HG03571 (cell line): Measurements from ENCODE around the gene NHSL2.
"Not testable (repeated sequence)": the region's sequence is repeated elsewhere in the genome, so short reads cannot be mapped to it uniquely, and the experiment has no call there.

ENCODE experiments used
- ATAC-seq: cut with Tn5 transposase; IDR thresholded peaks from one replicate; pipeline ENCODE4 v1.9.1; 2021; ENCODE audit not compliant: unreplicated experiment

NHSL2 gene

DNA sequence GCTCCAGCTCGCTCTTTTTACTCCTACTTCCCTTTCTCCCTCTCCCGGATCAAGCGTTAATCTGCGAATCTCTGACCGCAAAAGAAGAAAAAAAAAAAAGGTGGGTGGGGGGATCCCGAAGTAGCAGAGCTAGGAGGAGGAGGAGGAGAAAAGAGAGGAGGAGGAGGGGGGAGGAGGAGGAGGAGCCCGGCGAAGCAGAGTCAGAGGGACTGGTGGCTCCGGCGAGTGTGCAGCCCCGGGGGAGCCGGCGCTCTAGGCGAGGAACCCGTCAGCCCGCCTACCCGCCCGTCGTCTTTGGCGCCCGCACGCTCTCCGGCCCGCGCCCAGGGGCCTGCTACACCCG, at the start of gene NHSL2:
Gene NHSL2, plus strand, starts transcription at position 203 of the 343 bp plus-strand sequence.
- no peak for ATAC-seq

DNA sequence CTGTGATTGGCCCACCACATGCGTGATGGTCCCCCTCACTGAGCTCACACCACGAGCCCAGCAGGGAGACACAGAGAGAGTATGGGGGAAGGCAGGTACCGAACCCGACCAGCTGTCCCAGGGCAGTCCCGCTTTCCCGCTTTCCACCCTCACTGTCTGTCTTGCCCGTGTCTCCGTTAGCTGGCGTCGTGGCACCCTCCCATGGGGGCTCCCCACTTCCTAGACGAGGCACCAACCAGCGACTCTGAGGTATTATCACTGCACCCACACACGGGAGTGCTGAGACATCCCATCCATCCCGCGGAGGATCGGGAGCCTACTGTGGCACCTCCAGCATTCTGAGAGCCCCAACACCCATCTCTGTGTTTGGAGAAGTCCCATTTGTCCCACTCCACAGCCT, 43.0 kb upstream of the NHSL2 start:
- no peak for ATAC-seq

DNA sequence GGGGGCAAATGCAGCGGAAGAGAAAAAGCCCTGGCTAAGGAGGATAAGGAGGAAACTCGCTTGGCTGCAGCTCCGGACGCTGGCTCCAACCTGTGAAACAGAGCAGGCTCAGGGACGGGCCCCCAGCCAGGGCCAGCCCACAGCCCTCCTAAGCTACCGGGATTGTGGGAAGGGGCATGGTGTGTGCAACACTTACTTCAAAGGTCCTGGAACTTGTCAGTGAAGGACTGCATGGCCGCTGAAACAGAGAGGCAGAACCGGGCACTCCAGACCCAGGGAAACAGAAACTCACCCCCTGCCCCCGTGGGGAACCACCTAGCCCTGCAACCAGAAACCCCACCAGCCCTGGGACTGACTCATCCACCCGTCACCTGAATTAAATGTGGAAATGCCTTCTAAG, 41.1 kb upstream of the NHSL2 start:
- ATAC-seq: not testable (repeated sequence)

DNA sequence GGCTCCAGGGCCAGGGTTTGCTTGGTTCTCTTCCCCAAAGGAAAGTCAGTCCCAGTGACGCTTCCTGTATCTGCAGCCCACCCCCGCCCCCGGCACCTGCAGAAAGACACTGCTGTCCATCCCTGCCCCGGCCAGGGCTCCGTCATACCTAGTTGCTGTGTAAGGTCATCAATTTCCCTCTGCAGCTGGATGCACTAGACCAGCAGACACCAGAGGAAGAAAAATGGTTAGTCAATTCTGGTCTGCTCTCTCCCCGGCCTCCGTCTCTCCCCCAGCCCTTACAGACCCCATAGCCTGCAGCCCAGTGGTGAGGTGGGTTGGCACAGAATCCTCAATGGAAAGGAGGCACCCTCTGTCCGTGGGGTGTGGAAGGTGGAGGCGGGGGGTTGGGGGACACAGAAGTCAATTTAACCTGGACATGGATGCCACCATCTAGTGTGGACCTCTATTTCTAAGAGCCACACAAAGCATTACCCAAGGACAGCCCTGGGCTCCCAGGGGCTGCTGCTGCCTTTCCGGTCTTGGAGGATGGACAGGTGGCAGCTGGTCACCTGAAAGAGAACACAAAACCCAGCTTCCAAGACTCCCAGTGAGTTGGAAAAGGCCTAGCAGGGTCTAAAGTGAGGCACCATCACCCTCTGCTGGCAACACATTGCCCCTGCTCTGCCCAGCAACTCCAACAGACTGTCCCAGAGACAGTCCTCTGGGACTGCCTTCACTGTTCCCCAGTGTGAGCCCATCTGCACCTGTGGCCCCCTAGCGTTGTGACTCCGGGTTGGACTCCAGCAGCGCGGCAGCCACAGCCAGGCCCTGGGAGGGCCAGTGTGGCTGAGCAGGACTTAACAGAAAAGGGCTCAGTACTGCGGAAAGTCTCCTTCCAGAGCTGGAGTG, 40.2 kb upstream of the NHSL2 start:
- no peak for ATAC-seq

DNA sequence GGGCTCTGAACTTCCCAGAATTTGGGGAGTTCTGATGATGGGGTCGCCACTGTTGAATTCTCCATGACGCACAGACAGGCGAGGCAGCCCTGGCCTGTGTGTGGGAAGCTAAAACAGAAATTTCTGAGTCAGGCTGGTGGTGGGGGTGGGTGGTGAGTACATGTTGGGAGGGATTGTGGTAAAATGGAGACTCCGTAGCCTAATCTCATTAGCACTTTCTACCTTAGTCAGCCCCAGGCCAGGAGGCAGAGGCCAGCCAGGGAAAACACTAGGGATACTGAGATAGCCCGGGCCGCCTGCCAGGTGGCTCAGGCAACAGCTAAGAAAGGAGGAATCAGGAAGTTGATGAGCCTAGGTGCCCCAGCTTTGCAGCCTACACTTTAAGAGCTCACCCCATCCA, 39.3 kb upstream of the NHSL2 start:
- ATAC-seq: no peak

DNA sequence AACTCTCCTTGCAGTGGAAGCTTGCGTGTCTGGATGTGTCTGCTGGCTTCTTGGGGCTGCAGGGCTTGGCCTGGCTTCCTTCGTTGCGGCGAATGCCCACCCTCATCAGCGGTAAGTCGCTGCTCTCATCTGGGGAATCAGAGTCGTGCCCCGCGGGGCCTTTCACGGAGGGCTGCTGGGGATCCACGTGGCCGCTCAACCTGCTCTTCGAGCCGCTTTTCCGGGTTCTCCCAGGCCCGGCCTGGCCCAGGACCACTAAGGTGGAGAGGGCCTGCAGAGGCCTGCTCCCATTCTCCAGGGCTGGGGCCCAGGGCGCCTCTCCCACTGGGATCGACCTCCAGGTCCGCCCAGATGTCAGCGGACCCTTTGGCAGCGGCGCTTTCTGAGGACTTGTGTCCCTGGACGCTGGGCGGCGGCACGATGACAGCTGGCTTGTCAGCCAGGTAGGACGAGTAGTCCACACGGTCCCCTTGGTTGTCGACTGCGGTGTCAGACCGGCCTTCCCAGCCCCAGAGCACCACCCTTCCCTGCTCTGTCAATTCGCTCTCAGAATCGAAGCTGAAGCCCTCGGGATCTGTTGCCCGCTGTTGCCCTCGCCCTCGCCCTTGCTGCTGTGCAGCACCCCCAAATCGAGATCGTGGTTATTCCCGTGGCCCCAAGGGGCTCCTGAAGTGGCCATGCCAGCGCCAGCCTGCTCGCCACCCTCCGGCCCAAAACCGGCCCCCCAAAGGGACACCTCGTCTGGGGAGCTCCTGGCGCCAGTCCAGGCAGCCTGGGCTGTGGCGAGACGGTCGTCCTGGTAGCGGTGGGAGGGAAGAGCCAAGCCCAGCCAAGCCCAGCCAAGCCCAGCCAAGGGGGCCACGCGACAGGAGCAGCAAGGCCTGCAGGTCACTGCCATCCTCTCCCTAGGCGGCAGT, 37.8 kb upstream of the NHSL2 start:
- ATAC-seq: no peak

DNA sequence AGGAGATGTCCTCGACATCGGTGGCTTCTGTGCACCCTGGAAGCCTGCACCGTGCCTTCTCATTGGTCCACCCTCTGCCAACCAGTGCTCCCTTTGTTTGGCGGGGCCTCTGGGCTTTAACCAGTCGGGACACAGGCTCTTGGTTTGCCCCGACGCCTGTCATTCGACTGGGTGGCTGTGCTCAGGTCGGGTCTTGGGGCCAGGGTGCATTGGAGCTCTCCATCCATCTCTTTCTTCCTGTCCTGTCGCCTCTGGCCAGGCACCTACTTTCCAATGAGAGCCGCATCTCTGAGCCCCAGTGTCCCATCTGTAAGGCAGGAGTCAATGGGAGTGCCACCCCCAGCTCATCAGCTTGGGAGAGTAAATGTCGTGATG, 37.2 kb upstream of the NHSL2 start:
- no peak for ATAC-seq

DNA sequence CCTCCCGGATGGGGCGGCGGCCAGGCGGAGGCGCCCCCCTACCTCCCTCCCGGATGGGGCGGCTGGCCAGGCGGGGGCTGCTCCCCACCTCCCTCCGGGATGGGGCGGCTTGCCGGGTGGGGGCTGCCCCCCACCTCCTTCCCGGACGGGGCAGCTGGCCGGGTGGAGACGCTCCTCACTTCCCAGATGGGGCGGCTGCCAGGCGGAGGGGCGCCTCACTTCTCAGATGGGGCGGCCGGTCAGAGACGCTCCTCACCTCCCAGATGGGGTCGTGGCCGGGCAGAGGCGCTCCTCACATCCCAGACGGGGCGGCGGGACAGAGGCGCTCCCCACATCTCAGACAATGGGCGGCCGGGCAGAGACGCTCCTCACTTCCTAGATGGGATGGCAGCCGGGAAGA, 33.8 kb upstream of the NHSL2 start:
- not testable (repeated sequence) for ATAC-seq

DNA sequence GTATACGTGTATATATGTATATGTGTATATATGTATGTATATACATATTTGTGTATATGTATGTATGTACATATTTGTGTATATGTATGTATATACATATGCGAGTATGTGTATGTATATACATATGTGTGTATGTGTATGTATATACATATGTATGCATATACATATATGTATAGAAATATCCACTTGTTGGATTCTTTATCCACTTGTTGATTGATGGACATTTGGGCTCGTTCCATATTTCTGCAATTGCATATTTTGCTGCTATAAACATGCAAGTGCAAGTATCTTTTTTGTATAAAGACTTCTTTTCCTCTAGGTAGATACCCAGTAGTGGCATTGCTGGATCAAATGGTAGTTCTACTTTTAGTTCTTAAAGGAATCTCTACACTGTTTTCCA, 25.5 kb upstream of the NHSL2 start:
- no peak for ATAC-seq

DNA sequence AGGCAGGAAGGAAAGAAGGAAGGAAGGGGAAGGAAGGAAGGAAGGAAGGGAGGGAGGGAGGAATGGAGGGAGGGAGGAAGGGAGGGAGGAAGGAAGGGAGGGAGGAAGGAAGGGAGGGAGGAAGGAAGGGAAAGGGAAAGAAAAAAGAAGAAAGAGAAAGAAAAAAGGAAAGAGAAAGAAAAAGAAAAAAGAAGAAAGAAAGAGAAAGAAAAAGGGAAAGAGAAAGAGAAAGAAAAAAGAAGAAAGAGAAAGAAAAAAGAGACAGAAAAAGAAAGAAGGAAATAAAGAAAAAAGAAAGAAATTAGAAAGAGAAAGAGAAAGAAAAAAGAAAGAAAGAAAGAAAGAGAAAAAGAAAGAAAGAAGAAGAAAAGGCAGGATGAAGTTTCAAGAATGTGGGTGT, 15.0 kb upstream of the NHSL2 start:
- no peak for ATAC-seq

DNA sequence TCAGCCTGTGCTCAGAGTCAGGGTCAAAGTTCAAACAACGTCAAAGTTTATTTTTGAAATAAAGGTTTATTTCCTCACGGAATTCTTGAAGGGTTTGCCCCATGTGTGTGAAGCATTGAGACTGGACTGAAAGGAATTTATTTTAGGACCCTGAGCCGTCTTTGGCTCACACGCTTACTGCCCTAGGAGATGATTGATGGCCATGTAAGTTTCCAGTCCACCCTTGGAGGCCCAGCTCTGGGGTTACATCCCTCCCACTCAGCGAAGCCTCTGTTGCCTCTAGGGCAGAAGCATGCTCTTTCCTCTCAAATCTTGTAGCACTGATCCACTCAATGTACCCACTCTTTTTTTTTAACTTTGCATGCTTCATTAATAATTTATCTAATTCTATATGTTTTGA, 4.5 kb upstream of the NHSL2 start:
- no peak for ATAC-seq

DNA sequence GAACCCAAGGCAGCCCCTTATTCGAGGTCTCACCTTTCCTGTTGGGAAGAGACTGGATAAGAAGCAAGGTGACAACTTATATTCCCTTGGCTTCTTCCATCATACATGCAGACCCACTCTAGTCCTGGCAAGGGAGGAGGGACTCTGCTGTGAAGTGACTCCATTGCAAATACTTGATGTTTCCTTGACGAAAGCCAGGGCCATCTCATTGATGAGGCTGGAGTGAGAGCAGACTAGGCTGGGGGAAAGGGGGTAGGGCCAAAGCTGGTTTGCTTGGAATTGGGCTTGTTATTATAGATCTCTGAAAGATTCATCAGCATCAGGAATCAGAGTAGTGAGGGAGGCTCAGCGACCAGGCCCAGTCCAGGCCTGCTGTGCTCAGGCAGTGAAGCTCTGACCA, 2.3 kb upstream of the NHSL2 start:
- ATAC-seq: no peak

DNA sequence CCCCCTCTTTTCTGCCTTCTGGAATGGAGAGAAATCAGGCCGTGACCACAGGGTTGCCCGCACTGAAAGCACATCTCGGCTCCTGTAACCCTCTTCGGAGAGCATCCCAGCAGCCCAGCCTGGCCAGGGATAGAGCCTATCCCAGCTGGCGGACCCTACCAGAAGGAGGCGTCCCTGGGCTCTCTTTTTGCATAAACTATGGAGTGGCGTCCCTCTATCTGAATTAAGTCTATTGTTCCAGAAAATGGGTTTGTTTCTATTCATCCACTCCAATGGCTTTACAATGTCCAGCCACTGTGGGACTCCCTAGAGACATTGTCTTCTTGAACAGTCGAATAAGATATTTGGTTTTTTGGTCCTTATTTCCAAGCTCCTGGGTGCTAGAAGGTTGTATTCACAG, 689 bp upstream of the NHSL2 start:
- ATAC-seq: no peak

DNA sequence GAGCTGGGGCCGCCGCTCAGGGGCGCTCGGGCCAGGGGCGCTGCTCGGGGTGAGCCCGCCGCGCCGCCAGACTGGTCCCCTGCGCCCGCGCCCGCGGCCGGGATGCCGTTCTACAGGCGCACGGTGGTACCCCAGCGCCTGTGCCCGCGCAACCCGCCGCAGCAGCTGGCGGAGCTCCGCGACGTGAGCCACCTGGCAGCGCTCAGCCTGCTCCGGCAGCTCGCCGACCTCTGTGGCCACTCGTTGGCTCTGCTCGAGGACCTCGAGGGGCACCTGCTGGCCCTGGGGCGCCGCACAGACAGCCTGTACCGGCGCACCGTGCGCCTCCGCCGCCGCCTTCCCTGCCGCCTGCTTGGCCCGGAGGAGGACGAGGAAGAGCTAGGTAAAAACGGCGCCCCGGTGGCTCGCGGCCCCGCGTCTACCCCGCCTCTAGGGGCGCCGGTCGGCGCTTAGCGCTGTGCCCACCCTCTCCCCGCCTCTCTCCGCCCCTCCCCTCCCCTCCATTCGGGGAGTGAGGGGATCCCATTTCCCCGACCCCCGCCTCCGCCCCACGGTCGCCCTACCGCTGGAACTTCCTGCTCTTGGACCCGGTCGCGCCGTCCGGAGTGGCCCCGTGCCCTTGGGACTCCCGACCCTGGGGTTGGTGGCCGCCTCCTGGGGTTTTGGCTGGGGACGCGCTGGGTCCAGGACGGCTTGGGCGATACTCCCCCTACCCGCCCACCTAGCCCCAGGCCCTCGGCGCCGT, 513 bp downstream of the NHSL2 start:
- ATAC-seq: no peak

DNA sequence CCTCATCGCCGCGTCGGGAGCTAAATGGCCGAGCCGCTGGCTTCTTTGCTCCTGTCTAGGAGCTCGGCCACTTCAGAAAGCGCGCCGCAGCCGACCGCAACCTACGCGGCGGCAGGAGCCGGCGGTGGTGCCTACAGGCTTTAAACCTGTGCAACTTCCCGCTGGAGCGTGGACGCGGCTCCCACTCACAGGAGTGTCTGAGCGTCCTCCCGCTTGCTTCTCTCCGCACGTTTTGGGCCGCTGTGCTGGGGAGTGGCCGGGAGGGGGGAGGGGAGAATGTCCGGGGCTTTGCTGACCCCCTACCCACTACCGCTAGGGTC, 1.0 kb downstream of the NHSL2 start:
- ATAC-seq: no peak

DNA sequence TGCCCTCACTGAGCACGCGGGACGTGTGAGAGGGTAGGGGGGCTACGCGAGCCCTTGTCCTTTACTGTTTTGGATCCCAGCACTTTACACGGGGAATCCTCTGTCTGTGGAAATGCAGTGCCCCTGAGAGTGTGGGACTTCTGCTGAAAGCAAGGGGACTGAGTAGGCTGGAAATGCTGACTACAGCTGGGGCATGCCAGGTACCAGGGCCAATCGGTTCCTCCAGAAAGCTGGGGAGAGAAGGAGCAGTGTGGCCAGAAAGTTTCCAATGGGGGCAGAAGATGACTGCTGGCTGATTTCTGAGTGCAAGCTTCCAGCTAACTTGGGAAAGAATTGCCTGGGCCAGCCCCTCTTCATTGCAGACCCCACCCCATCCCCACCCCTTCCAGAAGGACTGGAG, 1.5 kb downstream of the NHSL2 start:
- no peak for ATAC-seq

DNA sequence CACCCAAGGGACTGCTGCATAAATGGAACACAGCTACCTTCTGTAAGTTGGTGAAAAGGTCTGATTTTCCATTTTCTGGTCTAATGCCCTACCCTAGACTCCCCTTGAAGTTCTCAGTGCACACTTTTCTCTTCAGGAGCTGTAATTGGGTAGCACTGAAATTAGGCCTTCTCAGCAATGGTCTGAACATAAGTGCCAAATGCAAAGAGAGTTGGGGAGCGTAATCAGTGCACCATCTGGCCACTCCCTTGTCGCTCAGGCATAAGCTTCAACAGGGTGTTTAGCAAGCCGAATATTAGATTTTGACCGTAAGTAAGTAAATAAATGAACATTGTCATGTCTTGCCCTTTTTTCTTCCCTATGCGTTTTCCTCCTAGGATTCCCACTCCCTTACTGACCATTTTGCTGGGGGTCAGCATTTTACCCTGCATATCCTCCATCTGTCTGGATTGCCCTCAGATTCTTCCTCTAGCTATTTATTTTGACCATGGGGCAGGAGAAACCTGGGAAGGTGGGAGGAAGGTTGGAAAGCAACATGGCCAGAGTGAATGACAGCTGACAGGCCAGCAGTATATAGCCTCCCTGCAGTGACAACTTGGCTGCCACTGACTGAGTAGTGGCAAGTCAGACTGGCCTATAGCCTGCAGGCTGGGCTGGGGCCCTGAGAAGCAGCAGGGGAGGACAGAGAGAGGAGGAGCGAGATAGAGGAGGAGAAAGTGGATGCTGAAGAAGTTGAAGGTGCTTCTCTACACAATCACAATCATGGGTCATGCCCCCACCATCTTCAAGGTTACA, 2.7 kb downstream of the NHSL2 start:
- no peak for ATAC-seq

DNA sequence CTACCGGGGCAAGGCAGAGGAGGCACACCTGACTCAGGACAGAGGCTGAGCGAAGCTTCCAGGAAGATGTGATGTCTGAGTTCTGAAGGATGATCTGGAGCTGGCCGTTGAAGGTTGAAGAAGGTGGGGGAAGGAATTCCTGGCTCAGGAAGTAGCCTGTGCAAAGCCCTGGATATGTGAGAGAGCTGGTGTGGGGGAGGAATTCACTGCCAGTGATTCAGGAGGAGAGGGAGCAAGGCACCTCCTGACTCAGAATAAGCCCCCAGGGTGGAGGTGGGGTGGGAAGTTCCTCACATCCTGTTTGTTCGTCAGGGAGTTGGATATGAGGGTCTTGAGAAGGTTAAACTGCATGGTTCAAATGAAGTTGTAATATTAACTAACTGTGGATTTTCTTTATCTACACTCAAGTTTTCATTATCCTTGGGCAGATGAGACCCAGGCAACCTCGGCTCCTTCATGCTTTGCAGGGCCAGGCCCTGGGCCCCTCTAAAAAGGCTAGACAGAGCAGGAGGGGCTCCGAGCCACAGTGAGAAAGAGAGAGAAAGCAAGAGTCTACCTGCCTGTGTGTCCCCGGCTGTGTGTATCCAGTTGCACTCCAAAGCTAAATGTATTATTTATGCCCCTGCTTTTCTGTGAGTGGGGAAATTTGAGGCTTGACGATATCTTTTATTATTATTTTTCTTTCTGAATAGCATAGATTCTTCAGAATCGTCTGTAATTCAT, 7.1 kb downstream of the NHSL2 start:
- ATAC-seq: no peak

DNA sequence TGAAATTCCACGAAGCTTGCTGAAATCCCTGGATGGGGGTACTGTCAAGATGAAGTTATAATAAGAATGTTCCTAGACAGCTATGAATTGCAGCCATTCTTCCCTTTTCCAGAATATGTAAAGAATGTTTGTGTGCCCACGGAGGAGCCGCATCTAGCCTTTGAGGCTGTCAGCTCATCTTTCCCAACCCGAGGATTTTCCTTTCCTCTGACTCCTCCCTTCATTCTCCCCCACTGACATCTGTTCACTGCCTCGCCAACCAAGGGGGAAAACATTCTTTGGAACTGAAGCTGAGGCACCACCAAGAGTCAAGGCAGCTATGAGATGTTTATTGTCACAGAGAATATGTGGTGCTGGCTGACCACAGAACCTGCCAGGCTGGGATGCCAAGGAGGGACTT, 8.8 kb downstream of the NHSL2 start:
- ATAC-seq: no peak

DNA sequence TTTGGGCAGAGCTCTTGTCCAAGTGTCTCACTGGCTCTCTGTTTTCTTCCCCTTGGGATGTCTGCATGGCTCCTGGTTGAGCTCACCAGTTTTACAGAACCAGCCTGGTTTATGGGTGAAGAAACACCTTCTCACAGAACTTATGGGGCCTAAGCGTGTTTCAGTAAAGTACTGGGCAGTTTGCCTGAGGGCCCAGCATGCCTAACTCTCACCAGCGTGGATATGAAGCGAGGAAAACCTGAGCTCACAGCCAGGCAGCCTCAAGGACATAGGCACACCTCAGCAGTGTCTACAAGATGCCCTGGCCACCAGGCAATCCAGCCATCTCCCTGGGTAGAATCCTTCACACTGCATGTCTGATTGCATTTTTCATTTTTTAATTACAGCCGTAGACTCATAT, 9.2 kb downstream of the NHSL2 start:
- ATAC-seq: no peak
